ENCODE measurements around the gene TRIM8. TPM values are rescaled to one million over a fixed set of nuclear protein-coding genes. Genes with fewer than 3 reads are reported as not detected.
A peak's percentile ranks its signal among the peaks of the same experiment; 100 is the strongest.

TRIM8 gene
- total and polyA plus RNA-seq, 2 experiments from 2014 or later, result 37.5 to 108 TPM

GRCh38 chr10:102601639-102602038 lies 42.6 kb upstream of the TRIM8 start:
- Histone ChIP-seq H3F3A (ENCODE audit: insufficient read depth) (peaks cover 46% of the 10 kb centered on the region), H3K4me2 (ENCODE audit: unreplicated experiment) (peak overlapping the region; percentile 46), H4K20me1 (ENCODE audit: insufficient read depth) (no peaks in the 10 kb centered on the region), H3K9me2 (ENCODE audit: insufficient read depth) (no peaks in the 10 kb centered on the region), H3K27me3 (replicated peaks; ENCODE audit: insufficient read depth) (no peaks in the 10 kb centered on the region), H3K4me1 (ENCODE audit: insufficient read depth) (peaks cover 48% of the 10 kb centered on the region), H3K9ac (peak overlapping the region; percentile 47), H3K79me2 (ENCODE audit: insufficient read depth) (no peaks in the 10 kb centered on the region), H3K36me3 (ENCODE audit: low read depth) (no peaks in the 10 kb centered on the region), H3K27ac (peak overlapping the region; percentile 87), H2AFZ (no peak overlapping the region), H3K4me3 (no peak overlapping the region), H3K9me3 (ENCODE audit: low read depth) (no peaks in the 10 kb centered on the region)
- DNase-seq, result no peak
- WGBS, 2 experiments (ENCODE audit: low coverage in 1 of 2, low lambda C conversion rate in 2 of 2, missing lambda C conversion rate in 2 of 2), result 84% methylated on average over 9 of the region's 9 CpGs
- in situ Hi-C loops (cut with MboI), result no loop called here
- TF ChIP-seq EZH2 (IDR thresholded peaks at IDR 0.05; ENCODE audit: insufficient read depth, poor library complexity, severe bottlenecking) (no peak), EZH2phosphoT487 (IDR thresholded peaks at IDR 0.05; ENCODE audit: insufficient read depth, low read depth) (no peak)

- peak overlapping the region; percentile 87 for H3K27ac ChIP-seq
- H3K9me2 ChIP-seq (ENCODE audit: insufficient read depth), result no peaks in the 10 kb centered on the region
- 29 to 33% methylated on average over 4 of the region's 4 CpGs for WGBS, 2 experiments (ENCODE audit: low coverage in 1 of 2, low lambda C conversion rate in 2 of 2, missing lambda C conversion rate in 2 of 2)
- DNase-seq, result peak; percentile 78
- H3K36me3 ChIP-seq (ENCODE audit: low read depth), result no peaks in the 10 kb centered on the region
- H3K79me2 ChIP-seq (ENCODE audit: insufficient read depth), result no peaks in the 10 kb centered on the region
- H3K9me3 ChIP-seq (ENCODE audit: low read depth), result no peaks in the 10 kb centered on the region
- no peak overlapping the region for H3K4me3 ChIP-seq
- H3F3A ChIP-seq (ENCODE audit: insufficient read depth), result peaks cover 46% of the 10 kb centered on the region
- H3K4me1 ChIP-seq (ENCODE audit: insufficient read depth), result peaks cover 48% of the 10 kb centered on the region
- no peak for TF ChIP-seq EZH2phosphoT487 (IDR thresholded peaks at IDR 0.05; ENCODE audit: insufficient read depth, low read depth)
- no peak for TF ChIP-seq EZH2 (IDR thresholded peaks at IDR 0.05; ENCODE audit: insufficient read depth, poor library complexity, severe bottlenecking)
- H3K4me2 ChIP-seq (ENCODE audit: unreplicated experiment), result peak overlapping the region; percentile 46
- no peaks in the 10 kb centered on the region for H3K27me3 ChIP-seq (replicated peaks; ENCODE audit: insufficient read depth)
- no peaks in the 10 kb centered on the region for H4K20me1 ChIP-seq (ENCODE audit: insufficient read depth)
- H3K9ac ChIP-seq, result peak overlapping the region; percentile 47
- in situ Hi-C loops (cut with MboI), result no loop called here
- 0 out of 2 replicates have a peak overlapping the region, but pooled peaks have one; percentile 2 for H2AFZ ChIP-seq
Observed at GRCh38 chr10:102602272-102603045, 41.8 kb upstream of the TRIM8 start.

- Histone ChIP-seq H3K9ac (peak overlapping the region; percentile 10; the same call in 1 of the 2 replicates), H3K4me1 (ENCODE audit: insufficient read depth) (peaks cover 48% of the 10 kb centered on the region), H3K27ac (peak overlapping the region; percentile 87), H2AFZ (no peak overlapping the region), H3K9me3 (ENCODE audit: low read depth) (no peaks in the 10 kb centered on the region), H3K4me3 (0 out of 2 replicates have a peak overlapping the region, but pooled peaks have one; percentile 16), H3K4me2 (ENCODE audit: unreplicated experiment) (peak overlapping the region; percentile 57), H4K20me1 (ENCODE audit: insufficient read depth) (no peaks in the 10 kb centered on the region), H3K79me2 (ENCODE audit: insufficient read depth) (no peaks in the 10 kb centered on the region), H3K27me3 (replicated peaks; ENCODE audit: insufficient read depth) (no peaks in the 10 kb centered on the region), H3K9me2 (ENCODE audit: insufficient read depth) (no peaks in the 10 kb centered on the region), H3F3A (ENCODE audit: insufficient read depth) (peaks cover 46% of the 10 kb centered on the region), H3K36me3 (ENCODE audit: low read depth) (no peaks in the 10 kb centered on the region)
- in situ Hi-C loops (cut with MboI), result no loop called here
- peak; percentile 49 for DNase-seq
- TF ChIP-seq EZH2 (IDR thresholded peaks at IDR 0.05; ENCODE audit: insufficient read depth, poor library complexity, severe bottlenecking) (no peak), EZH2phosphoT487 (IDR thresholded peaks at IDR 0.05; ENCODE audit: insufficient read depth, low read depth) (no peak)
- 76 to 79% methylated on average over 7 of the region's 7 CpGs for WGBS, 2 experiments (ENCODE audit: low coverage in 1 of 2, low lambda C conversion rate in 2 of 2, missing lambda C conversion rate in 2 of 2)
Observed at GRCh38 chr10:102603946-102604345, 40.3 kb upstream of the TRIM8 start.

- in situ Hi-C loops (cut with MboI), result no loop called here
- Histone ChIP-seq H3K4me2 (ENCODE audit: unreplicated experiment) (peak overlapping the region; percentile 57), H3K9me3 (ENCODE audit: low read depth) (no peaks in the 10 kb centered on the region), H3K4me1 (ENCODE audit: insufficient read depth) (peaks cover 48% of the 10 kb centered on the region), H4K20me1 (ENCODE audit: insufficient read depth) (no peaks in the 10 kb centered on the region), H3K27me3 (replicated peaks; ENCODE audit: insufficient read depth) (no peaks in the 10 kb centered on the region), H3K36me3 (ENCODE audit: low read depth) (no peaks in the 10 kb centered on the region), H3K9ac (peak overlapping the region; percentile 10; the same call in 1 of the 2 replicates), H3K4me3 (0 out of 2 replicates have a peak overlapping the region, but pooled peaks have one; percentile 16), H3K9me2 (ENCODE audit: insufficient read depth) (no peaks in the 10 kb centered on the region), H3K27ac (peak overlapping the region; percentile 87), H2AFZ (no peak overlapping the region), H3K79me2 (ENCODE audit: insufficient read depth) (no peaks in the 10 kb centered on the region), H3F3A (ENCODE audit: insufficient read depth) (peaks cover 46% of the 10 kb centered on the region)
- WGBS, 2 experiments (ENCODE audit: low coverage in 1 of 2, low lambda C conversion rate in 2 of 2, missing lambda C conversion rate in 2 of 2), result 13 to 21% methylated on average over 6 of the region's 6 CpGs
- DNase-seq, result peak; percentile 86
- TF ChIP-seq EZH2phosphoT487 (IDR thresholded peaks at IDR 0.05; ENCODE audit: insufficient read depth, low read depth) (no peak), EZH2 (IDR thresholded peaks at IDR 0.05; ENCODE audit: insufficient read depth, poor library complexity, severe bottlenecking) (no peak)
Observed at GRCh38 chr10:102604439-102604841, 39.8 kb upstream of the TRIM8 start.

Data from GM23248 (cell line).